HG03520 (cell line): ENCODE measurements around the gene CACNA1E.

Experiments
- ATAC-seq: cut with Tn5 transposase; IDR thresholded peaks from one replicate; pipeline ENCODE4 v1.9.1; 2021; ENCODE audit warnings: mild to moderate bottlenecking, moderate library complexity; ENCODE audit not compliant: unreplicated experiment

The CACNA1E gene

DNA sequence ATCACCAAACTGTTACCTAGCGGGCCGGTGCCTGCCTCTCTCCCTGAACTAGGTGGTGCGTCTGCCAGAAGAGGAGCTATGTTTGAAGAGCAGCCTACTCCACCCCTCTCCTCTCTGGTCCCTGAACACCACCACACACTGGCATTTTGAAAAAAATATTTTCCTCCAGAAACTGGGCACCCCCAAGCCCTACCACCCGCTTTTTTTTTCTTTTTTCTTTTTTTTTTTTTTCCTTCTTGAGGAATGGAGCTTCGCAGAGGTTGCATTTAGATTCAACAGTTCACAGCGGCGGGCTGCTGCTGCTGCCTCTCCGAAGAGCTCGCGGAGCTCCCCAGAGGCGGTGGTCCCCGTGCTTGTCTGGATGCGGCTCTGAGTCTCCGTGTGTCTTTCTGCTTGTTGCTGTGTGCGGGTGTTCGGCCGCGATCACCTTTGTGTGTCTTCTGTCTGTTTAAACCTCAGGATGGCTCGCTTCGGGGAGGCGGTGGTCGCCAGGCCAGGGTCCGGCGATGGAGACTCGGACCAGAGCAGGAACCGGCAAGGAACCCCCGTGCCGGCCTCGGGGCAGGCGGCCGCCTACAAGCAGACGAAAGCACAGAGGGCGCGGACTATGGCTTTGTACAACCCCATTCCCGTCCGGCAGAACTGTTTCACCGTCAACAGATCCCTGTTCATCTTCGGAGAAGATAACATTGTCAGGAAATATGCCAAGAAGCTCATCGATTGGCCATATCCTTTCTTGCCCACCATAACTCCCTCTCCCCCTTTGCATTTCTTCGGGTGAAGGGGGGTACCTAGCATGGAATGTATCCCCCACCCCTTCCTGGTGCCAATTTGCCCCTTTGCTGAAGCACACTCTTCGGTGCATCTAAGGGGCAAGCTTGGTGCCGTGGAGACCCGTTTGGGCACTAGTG, at the start of gene CACNA1E:
Gene CACNA1E, plus strand, starts transcription at position 233 of the 911 bp plus-strand sequence. Its CDS starts 228 bp downstream, at position 461.
- ATAC-seq = no peak

DNA sequence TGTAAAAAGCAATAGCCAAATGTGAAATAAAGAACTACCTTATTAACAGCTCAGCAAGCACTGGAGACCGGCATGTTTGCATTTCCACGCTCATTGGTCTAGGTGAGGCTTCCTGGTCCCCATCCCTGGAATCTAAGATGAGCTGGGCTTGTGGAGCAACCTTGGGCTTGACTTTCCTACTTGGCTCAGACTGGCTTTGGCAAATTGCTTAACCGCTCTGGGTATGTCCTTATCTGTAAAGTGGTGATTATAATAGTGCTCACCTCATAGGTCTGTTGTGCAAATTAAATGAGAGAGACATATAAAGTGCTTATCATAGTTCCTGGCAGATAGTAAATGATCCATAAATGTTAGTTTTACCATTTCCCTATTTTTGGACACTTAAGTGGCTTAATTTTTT, 49.4 kb upstream of the CACNA1E start:
- no peak for ATAC-seq

DNA sequence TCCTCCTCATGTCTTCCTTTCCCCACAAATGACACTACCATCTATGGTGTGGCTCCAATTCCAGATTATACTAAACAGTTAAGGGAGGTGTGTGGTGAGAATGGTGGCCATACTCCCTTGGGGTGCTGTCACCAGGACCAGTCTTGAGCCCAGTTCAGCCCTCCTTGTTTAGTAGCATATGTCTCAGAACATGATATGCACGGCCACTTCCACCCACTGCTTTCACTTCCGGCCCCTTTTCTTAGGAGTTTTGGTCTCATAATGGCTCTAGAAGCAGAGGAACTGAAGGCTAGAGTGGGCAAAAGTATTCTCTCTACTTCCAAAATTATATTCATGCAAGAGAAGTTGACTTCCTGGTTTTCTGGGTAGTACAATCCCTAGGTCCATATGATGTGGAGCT, 45.3 kb upstream of the CACNA1E start:
- peak; percentile 61 for ATAC-seq

DNA sequence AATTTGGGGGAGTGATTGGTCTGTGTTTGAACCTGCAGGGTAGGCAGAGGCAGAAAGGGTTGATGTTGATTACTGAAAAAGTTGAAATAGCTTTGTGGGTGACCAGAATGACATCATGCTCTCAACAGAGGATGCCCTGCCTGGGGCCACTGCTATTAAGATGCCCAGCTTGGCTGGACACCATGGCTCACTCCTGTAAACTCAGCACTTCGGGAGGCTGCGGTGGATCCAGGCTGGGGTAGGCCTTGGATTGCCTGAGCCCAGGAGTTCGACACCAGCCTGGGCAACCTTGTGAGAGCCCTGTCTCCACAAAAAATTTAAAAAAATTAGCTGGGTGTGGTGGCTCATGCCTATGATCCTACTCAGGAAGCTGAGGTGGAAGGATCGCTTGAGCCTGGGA, 42.8 kb upstream of the CACNA1E start:
- no peak for ATAC-seq

DNA sequence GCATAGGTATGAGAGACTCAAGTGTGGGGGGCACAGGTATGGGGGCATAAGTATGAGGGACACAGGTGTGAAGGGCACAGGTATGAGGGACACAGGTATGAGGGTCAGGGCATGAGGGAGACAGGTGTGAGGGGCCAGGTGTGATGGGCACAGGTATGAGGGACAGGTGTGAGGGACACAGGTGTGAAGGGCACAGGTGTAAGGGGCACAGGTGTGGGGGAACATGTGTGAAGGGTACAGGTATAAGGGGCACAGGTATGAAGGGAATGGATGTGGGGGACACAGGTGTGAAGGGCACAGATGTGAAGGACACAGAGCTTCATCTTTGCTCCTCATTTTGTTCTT, 41.2 kb upstream of the CACNA1E start:
- no peak for ATAC-seq

DNA sequence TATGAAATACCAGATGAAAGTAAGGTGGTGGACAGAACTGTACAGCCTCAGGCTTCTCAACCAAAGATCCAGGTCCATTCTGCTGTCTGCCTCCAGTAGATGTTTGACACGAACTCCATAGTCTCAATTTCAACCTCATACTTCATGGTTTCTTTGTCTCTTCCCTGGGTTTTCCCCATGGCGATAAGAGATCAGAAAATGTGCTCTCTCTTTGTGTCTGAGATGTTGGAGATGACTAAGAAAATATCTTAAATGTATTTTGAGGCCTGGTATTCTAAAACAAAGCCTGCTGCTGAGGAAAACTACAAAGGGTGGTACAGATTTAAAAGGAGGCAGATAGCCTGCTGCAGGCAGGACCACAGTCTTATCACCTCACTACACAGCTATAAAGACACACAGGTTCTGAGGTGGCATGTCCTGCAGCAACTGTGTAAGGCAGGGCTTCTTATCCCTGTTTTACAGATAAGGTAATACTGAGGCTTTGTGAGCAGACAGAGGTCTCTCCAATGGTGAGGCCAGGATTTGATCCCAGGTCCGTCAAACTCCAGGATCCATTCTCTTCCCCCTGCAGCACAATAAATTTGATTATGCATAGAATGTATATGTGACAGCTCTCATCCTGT, 40.0 kb upstream of the CACNA1E start:
- no peak for ATAC-seq

DNA sequence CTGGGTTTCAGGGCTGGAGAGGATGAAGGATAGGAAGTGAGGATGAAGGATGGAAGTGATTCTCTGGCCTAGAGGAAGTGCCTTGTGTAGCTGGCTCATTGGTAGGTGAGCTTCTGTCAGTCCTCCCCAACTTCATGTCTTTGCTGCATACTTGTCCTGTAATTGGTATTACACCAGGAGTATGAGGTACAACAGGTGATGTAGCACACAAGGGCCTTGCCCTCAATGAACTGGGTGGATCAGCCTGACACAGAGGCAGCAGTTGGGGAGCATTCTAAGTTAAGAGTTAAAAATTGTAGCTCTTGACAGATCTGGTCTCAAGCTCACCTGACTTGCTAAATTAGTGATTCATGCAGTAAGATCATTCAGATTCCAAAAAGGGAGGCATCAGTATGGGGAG, 37.9 kb upstream of the CACNA1E start:
- no peak for ATAC-seq

DNA sequence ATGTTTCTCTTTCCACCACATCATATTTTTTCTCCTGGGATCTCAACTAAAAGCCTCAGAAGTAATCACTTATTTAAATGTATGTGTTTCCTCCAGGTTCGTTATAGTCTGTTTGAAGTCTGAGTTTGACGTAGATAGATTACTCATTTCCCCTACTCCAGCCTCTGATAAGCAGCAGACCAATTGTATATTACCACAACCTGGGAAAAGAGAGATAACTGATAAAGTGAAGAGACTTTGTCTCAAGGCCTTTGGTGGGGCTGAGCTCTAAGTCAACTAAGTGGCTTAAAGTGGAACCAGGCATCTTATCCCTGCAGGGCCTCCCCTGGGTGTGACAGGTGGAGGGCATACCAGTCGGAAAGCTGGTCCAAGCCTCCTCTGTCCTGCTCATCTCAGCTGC, 34.9 kb upstream of the CACNA1E start:
- ATAC-seq = no peak

DNA sequence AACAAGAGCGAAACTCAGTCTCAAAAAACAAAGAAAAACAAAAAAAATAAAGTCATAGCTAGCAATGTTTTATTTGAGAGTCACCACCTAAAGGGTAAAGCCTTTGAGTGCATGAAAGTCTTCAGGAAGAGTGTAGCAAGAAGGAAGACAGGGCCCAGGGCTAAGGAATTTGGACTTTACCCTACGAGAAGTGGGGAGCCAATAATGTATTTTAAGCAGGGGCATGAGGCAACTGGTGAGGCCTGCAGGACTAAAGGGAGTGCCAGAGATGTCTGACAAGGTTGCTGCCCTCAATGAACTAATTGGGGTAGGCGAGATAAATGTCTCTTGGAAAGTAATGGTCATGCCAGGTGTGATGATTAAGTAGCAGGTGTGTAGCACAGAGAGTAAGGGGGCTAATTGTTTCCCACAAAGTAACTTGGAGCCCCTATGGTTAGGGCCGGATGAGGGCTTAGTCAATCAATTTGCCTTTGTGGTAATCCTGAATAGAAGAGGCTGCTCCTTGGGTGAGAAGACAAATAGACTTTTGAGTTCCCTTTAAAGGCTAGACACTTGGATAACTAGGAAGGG, 31.6 kb upstream of the CACNA1E start:
- ATAC-seq = no peak

DNA sequence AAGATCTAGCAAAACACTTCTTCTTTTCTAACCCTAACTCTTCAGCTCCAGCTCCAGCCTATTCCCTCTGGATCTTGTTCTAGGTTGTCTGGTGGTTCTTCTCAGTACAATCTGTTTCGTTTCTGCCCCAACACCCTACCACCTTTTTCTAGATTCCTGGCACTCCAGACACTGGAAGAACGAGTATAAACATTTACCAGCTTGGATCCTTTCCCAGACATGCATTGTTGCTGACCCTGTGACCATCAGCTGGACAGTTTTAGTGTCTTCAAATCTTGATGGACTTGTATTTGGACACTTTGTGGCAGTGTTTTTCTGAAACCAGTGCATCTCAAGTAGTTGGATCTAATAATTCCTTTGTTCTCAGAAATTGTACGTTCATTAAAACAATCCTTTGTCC, 30.6 kb upstream of the CACNA1E start:
- ATAC-seq = no peak

DNA sequence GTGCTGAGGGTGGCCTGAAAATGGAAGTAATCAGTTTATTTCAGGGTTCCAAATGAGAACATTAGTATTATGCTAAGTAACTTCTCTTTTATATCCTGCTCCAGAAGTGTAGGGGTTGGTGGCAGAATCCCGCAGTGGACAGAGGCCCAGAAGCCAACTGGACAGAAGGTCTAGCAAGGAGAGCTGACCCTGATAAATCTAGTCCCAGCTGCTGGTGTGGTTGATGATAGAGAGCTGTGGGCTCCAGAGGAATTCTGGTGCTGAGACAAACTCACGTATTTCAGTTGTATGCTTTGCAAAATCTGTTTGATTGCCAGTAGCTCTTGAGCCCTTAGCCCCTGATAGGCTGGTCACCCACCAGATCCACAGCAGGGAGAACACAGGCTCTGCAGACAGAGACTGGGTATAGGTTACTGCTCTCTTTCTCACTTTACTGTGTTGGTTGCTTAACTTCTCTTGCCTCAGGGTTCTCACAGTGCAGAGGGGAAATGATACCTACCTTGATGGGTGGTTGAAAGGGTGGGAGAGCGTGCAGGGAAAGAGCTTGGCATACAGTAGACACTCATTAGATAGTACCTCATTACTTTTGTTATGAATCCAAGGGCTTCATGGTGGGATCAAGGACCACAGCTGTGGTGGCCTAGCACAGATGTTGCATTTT, 29.6 kb upstream of the CACNA1E start:
- no peak for ATAC-seq

DNA sequence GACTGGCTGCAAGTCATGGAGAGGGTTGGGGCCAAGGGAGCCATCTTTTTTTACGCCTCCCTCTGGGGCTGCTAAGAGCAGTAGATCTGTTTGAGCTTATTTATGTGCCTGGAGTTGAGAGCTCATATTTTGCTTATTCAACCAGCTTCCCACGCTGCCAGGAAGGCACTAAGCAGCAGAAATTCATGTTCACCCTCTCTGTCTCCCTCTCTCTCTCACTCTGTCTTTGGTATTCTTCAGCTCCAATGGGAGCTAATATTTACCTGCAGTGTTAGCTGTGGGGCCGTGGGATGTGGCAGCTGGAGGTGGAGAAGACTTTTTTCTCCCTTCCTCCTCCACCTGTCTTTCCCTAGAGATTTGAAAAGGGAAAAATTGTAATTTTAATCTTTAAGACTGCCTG, 26.8 kb upstream of the CACNA1E start:
- ATAC-seq = no peak

DNA sequence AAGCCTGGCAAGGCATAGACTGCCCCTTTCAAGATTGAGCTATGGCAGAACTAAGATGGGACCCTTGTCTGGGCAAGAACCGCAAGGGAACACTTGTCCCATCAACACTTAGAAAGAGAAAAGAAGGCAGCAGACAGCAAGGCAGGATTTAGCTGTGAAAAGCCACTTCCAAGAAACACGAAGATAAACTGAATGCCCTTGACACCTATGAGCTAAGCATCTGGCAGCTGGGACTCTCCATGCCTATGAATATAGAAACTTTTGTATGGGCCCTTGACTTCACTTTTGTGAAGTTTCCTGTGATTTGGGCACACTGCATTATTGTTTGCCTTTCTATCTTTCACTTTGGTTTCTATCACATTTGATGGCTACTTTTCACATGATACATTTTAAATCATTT, 24.9 kb upstream of the CACNA1E start:
- no peak for ATAC-seq

DNA sequence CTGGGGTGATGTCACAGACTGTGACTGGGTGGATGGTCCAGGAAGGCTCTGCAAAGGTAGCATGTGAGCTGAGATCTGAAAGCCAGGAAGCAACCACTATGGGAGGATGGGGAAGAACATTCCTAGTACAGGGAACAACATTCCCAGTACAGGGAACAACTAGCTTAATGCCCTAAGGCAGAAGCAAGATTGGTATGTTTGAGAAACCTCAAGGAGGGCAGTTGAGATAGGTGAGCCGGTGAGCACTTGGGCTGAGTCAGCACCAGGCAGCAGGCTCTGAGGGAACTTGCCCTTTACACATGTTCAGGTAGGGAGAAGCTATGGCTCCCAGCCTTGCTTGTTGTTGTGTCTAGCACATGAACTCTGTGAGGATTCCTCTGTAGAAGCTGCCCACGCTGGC, 24.2 kb upstream of the CACNA1E start:
- ATAC-seq = no peak

DNA sequence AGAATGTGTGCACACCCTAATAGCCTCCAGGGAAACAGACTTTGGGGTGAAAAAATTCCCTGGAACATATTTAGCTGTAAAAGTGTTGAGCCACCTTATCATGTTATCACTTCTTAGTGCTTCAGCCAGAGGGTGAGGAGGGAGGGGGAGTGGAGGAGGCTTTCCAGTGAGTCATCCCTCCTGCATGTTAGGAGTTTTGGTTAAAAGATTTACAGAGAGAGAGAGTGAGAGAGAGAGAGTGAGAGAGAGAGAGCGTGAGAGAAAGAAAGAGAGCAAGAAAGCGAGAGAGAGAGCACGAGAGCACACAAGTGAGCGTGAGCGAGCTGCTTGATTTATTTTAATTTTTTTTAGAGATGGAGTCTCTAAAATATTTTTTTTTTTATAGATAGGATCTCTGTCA, 13.5 kb upstream of the CACNA1E start:
- ATAC-seq = no peak

DNA sequence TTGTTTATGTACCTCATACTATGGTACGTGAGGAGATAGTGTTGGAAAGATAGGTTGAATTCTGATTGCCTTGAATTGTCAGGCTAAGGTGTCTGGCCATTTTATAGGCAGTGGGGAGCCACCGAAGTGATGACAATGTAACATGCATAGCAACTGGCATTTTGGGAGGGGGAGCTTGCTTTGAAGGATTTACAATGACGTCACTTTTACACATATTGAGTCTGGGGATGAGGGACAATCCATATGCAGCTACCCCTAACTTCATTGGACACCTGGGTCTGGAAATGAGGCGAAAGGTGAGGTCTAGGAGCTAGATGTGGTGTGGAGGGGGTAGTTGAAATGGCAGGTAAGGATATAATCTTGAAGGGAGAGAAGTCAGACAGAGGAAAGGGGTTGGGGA, 7.7 kb upstream of the CACNA1E start:
- no peak for ATAC-seq

DNA sequence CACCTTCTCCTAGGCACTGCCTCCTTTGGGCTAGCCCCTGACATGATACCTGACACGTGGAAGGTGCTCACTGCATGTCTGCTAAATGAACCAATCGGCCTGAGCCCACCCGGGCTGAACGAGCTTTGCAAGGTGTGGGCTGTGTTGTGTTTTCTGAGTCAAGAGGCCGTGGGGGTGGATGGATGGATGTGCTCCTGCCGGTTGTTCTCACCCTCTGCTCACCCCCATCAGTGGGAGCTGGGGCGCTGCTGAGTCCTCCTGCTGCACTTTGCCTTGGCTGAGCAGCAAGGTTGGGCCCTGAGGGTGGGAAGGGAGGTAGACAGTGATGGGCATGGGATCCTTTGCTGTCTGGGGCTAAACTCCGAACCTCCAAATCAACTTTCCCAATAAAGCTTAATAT, 6.7 kb upstream of the CACNA1E start:
- ATAC-seq = no peak

DNA sequence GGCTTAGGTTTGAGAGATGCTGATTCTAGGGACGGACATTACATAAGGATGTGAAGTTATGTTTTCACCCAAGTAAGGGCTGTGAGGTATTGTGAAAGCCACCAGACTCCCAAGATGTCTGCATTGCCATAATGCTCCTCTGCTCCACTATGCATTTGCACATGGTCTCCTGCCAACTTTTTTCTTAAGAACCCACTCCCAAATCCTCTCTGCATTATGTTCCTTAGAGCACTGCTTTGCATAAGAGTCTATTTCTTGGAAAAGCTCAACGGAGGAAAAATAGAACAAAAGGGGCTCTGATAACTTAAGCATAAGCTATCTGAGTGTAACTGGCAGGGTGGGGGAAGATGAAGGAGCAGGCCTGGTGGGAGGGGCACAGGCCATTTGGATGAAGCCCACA, 5.0 kb upstream of the CACNA1E start:
- no peak for ATAC-seq

DNA sequence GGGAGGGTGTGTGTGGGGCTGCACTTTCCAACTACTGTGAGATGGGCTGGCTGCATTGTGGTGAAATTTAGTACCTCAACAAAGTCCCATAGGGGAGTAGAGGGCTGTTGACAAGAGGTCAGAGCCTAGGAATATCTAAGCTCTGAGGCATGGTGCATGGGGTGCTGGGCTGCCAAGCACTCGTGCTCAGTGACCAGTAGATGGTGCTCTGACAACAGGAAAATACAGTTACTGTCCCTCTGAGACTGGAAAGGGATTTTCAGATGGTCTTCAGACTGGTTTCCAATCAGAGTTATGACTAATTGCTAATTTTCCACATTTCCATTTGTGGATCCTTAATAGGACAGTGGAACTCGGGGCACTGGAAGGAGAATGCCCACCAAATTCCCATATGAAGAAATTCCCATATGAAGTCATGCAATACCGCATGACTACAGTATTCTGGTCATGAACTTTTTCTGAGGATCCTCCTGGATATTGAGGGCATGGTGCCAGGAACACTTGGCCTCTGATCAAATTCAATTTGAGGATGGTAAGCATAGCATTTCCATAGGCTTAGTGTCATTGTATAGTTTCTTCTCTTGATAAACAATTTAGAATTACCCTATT, 4.1 kb upstream of the CACNA1E start:
- peak; percentile 47 for ATAC-seq

DNA sequence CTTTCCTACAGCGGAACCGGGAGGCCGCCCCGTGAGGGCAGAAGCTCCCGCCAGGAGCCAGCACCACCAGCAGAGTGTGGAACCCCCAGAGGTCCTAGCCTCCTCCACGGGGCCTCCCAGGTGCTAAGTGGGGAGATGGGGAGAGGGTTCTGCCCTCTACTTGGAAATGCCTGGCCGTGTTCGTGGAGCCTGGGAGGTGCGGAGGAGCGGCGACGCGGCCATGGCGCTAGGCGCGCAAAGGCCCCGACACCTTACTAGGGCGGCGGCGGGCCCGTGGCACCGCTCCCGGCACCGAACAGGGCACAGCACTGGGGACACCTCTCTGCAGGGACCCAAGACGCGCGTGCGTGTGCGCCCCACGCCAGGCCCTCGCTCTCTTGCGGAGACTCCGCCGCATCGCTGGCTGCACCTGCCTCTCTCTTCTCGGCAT, 1.3 kb upstream of the CACNA1E start:
- ATAC-seq = no peak
